HEK293 (cell line): Measurements from ENCODE around the gene GJC2.

Experiments
- CTCF ChIA-PET: fragments of 350-600 bp; formaldehyde crosslinking; extraction: SDS; loops from one replicate; lab custom pipeline; 2021; ENCODE audit warnings: antibody characterized with exemption; lab: Yijun Ruan, JAX
- POLR2A ChIA-PET: fragments of 300-600 bp; formaldehyde crosslinking; extraction: SDS; loops from one replicate; lab custom pipeline; 2020; ENCODE audit warnings: antibody characterized with exemption, inconsistent platforms; lab: Yijun Ruan, JAX
- H3K27ac ChIP-seq: fragments of 200-500 bp; sonication (Bioruptor generic); 2 replicates; pipeline ENCODE4 v1.5.1; 2014; ENCODE audit warnings: low read depth, low read length, control low read depth, inconsistent platforms; ENCODE audit errors: extremely low read depth
- H3K36me3 ChIP-seq, 2 experiments: fragments of 200-500 bp in 1 of 2; sonication (Bioruptor generic) in 1 of 2; 1 replicate in 1 of 2; 2 replicates in 1 of 2; pipeline ENCODE4 v1.5.1; 2014 to 2017; ENCODE audit warnings: inconsistent platforms in 2 of 2, low read length in 2 of 2; ENCODE audit not compliant: control insufficient read depth in 2 of 2, insufficient read depth in 1 of 2
- H3K4me1 ChIP-seq: fragments of 200-500 bp; sonication (Bioruptor generic); 2 replicates; pipeline ENCODE4 v1.5.1; 2014; ENCODE audit warnings: mild to moderate bottlenecking, low read length, inconsistent platforms; ENCODE audit not compliant: control insufficient read depth, insufficient read depth
- H3K4me3 ChIP-seq: 2 replicates; pipeline ENCODE4 v1.5.1; 2011; ENCODE audit warnings: low read depth, mild to moderate bottlenecking, control low read depth, low read length, moderate library complexity
- H3K9me3 ChIP-seq: fragments of 200-500 bp; sonication (Bioruptor generic); 2 replicates; pipeline ENCODE4 v1.5.1; 2014; ENCODE audit warnings: low read depth, low read length, inconsistent platforms; ENCODE audit not compliant: control insufficient read depth, insufficient read depth
- HOXD13 ChIP-seq: sonication (generic); formaldehyde crosslinking; IDR thresholded peaks from 2 replicates; pipeline ENCODE4 v1.8.0; 2022; ENCODE audit warnings: missing genetic modification reagents, borderline replicate concordance
- KLF8 ChIP-seq: fragments of 450-650 bp; formaldehyde crosslinking; IDR thresholded peaks from 2 replicates; pipeline ENCODE4 v1.5.1; 2016; ENCODE audit warnings: missing biosample characterization, missing genetic modification characterization
- SETDB1 ChIP-seq: IDR thresholded peaks from one replicate; pipeline ENCODE4 v1.6.1; 2017; ENCODE audit warnings: mild to moderate bottlenecking, low read length, moderate library complexity, mixed read lengths; ENCODE audit not compliant: insufficient read length
- ZBTB1 ChIP-seq: fragments of 450-650 bp; formaldehyde crosslinking; IDR thresholded peaks from 2 replicates; pipeline ENCODE4 v1.5.1; 2016; ENCODE audit warnings: missing biosample characterization, missing genetic modification characterization
- ZBTB17 ChIP-seq: fragments of 450-650 bp; formaldehyde crosslinking; IDR thresholded peaks from 2 replicates; pipeline ENCODE4 v1.5.1; 2016; ENCODE audit warnings: missing biosample characterization, missing genetic modification characterization
- ZFP3 ChIP-seq: fragments of 450-650 bp; formaldehyde crosslinking; IDR thresholded peaks from 2 replicates; pipeline ENCODE4 v1.5.1; 2016; ENCODE audit warnings: low read depth, missing biosample characterization, missing genetic modification characterization
- ZNF112 ChIP-seq: fragments of 450-650 bp; formaldehyde crosslinking; IDR thresholded peaks from 2 replicates; pipeline ENCODE4 v1.5.0; 2017; ENCODE audit warnings: missing biosample characterization, missing genetic modification characterization
- ZNF16 ChIP-seq: fragments of 450-650 bp; formaldehyde crosslinking; IDR thresholded peaks from 2 replicates; pipeline ENCODE4 v1.5.1; 2016; ENCODE audit warnings: low read depth, missing biosample characterization, missing genetic modification characterization
- ZNF174 ChIP-seq: fragments of 450-650 bp; formaldehyde crosslinking; IDR thresholded peaks from 2 replicates; pipeline ENCODE4 v1.5.0; 2017; ENCODE audit warnings: missing biosample characterization, mild to moderate bottlenecking, missing genetic modification characterization
- ZNF19 ChIP-seq: fragments of 450-650 bp; formaldehyde crosslinking; IDR thresholded peaks from 2 replicates; pipeline ENCODE4; 2016; ENCODE audit warnings: missing biosample characterization, missing genetic modification characterization, low read depth
- ZNF2 ChIP-seq: fragments of 450-650 bp; formaldehyde crosslinking; IDR thresholded peaks from 2 replicates; pipeline ENCODE4 v1.5.1; 2016; ENCODE audit warnings: missing biosample characterization, missing genetic modification characterization
- ZNF37A ChIP-seq: fragments of 450-650 bp; IDR thresholded peaks from 2 replicates; pipeline ENCODE4 v1.5.1; 2018; ENCODE audit warnings: missing biosample characterization, missing genetic modification characterization
- ZNF514 ChIP-seq: fragments of 450-650 bp; formaldehyde crosslinking; IDR thresholded peaks from 2 replicates; pipeline ENCODE4 v1.5.1; 2016; ENCODE audit warnings: missing biosample characterization, missing genetic modification characterization
- ZNF530 ChIP-seq: fragments of 450-650 bp; formaldehyde crosslinking; IDR thresholded peaks from 2 replicates; pipeline ENCODE4 v1.5.1; 2016; ENCODE audit warnings: low read depth, missing biosample characterization, missing genetic modification characterization
- ZNF624 ChIP-seq: fragments of 450-650 bp; formaldehyde crosslinking; IDR thresholded peaks from 2 replicates; pipeline ENCODE4 v1.5.1; 2017; ENCODE audit warnings: missing biosample characterization, missing genetic modification characterization
- ZNF626 ChIP-seq: fragments of 450-650 bp; sonication (Bioruptor Pico); formaldehyde crosslinking; IDR thresholded peaks from 2 replicates; pipeline ENCODE4 v1.5.1; 2018; ENCODE audit warnings: missing biosample characterization, missing genetic modification characterization, inconsistent platforms
- ZNF76 ChIP-seq: fragments of 450-650 bp; formaldehyde crosslinking; IDR thresholded peaks from 2 replicates; pipeline ENCODE4; 2016; ENCODE audit warnings: low read depth, missing biosample characterization, missing genetic modification characterization, borderline replicate concordance
- ZNF777 ChIP-seq: fragments of 450-650 bp; formaldehyde crosslinking; IDR thresholded peaks from 2 replicates; pipeline ENCODE4 v1.5.1; 2017; ENCODE audit warnings: missing biosample characterization, missing genetic modification characterization, borderline replicate concordance
- ZSCAN16 ChIP-seq: fragments of 450-650 bp; formaldehyde crosslinking; IDR thresholded peaks from 2 replicates; pipeline ENCODE4 v1.5.1; 2016; ENCODE audit warnings: missing biosample characterization, missing genetic modification characterization
- TF ChIP-seq, protein P1 (sequence below): fragments of 450-650 bp; formaldehyde crosslinking; IDR thresholded peaks from 2 replicates; pipeline ENCODE4 v1.5.1; 2016; ENCODE audit warnings: missing biosample characterization, missing genetic modification characterization, borderline replicate concordance
- TF ChIP-seq, protein P2 (sequence below): fragments of 450-650 bp; formaldehyde crosslinking; IDR thresholded peaks from 2 replicates; pipeline ENCODE4 v1.5.1; 2016; ENCODE audit warnings: missing biosample characterization, missing genetic modification characterization
- TF ChIP-seq, protein P3 (sequence below): fragments of 450-650 bp; formaldehyde crosslinking; IDR thresholded peaks from 2 replicates; pipeline ENCODE4 v1.5.1; 2016; ENCODE audit warnings: missing biosample characterization, missing genetic modification characterization
- TF ChIP-seq, protein P4 (sequence below): fragments of 450-650 bp; formaldehyde crosslinking; IDR thresholded peaks from 2 replicates; pipeline ENCODE4 v1.5.1; 2016; ENCODE audit warnings: missing biosample characterization, missing genetic modification characterization

GJC2 gene

DNA sequence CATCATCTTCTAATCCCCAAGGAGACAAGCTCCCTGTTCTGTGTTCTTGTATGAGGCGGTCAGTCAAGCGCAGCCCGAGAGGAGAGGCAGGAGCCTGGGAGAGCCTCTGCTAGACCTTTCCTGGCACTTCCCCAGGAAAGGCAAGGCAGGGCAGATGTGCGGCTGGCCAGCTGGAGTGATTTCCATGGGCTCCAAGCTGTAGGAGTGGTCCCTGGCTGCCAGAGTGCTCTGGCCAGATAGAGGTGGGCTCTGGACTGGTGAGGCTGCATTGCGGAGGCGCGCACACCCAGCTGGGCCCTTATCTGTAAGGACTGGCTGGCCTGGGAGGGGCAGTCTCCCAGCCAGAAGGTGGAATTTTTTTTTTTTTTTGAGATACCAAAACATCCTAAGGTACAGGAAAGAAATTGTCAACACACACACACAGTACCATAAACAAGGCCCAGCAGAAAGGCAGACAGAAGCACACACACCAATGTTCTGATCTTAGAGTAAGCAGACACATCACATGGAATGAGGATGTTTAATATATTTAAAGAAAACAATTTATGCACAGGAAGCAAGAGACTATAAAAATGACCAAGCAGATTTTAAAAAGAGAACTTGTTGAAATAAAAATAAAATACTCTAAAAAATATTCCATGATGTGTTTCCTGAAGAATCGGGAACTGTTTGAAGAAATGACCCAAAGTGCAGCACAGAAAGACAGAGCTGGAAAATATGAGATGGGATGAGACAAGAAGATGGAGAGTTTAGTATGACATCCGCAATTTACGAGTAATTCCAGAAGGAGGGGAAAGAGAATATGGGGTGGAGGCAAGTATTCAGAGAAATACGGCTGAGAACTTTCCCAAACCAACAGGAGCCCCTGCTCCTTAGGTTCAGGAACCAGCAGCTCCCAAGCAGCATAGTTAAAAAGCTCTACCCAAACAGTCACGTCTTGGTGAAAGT, 29.3 kb downstream of the GJC2 start (continued):
- no peak for TF ChIP-seq ZNF777 (tag by site-specific recombination)
- TF ChIP-seq, protein P1, sequence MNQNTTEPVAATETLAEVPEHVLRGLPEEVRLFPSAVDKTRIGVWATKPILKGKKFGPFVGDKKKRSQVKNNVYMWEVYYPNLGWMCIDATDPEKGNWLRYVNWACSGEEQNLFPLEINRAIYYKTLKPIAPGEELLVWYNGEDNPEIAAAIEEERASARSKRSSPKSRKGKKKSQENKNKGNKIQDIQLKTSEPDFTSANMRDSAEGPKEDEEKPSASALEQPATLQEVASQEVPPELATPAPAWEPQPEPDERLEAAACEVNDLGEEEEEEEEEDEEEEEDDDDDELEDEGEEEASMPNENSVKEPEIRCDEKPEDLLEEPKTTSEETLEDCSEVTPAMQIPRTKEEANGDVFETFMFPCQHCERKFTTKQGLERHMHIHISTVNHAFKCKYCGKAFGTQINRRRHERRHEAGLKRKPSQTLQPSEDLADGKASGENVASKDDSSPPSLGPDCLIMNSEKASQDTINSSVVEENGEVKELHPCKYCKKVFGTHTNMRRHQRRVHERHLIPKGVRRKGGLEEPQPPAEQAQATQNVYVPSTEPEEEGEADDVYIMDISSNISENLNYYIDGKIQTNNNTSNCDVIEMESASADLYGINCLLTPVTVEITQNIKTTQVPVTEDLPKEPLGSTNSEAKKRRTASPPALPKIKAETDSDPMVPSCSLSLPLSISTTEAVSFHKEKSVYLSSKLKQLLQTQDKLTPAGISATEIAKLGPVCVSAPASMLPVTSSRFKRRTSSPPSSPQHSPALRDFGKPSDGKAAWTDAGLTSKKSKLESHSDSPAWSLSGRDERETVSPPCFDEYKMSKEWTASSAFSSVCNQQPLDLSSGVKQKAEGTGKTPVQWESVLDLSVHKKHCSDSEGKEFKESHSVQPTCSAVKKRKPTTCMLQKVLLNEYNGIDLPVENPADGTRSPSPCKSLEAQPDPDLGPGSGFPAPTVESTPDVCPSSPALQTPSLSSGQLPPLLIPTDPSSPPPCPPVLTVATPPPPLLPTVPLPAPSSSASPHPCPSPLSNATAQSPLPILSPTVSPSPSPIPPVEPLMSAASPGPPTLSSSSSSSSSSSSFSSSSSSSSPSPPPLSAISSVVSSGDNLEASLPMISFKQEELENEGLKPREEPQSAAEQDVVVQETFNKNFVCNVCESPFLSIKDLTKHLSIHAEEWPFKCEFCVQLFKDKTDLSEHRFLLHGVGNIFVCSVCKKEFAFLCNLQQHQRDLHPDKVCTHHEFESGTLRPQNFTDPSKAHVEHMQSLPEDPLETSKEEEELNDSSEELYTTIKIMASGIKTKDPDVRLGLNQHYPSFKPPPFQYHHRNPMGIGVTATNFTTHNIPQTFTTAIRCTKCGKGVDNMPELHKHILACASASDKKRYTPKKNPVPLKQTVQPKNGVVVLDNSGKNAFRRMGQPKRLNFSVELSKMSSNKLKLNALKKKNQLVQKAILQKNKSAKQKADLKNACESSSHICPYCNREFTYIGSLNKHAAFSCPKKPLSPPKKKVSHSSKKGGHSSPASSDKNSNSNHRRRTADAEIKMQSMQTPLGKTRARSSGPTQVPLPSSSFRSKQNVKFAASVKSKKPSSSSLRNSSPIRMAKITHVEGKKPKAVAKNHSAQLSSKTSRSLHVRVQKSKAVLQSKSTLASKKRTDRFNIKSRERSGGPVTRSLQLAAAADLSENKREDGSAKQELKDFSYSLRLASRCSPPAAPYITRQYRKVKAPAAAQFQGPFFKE (tag by site-specific recombination): no peak
- no peak for TF ChIP-seq ZNF626 (tag by site-specific recombination)
- TF ChIP-seq, protein P2, sequence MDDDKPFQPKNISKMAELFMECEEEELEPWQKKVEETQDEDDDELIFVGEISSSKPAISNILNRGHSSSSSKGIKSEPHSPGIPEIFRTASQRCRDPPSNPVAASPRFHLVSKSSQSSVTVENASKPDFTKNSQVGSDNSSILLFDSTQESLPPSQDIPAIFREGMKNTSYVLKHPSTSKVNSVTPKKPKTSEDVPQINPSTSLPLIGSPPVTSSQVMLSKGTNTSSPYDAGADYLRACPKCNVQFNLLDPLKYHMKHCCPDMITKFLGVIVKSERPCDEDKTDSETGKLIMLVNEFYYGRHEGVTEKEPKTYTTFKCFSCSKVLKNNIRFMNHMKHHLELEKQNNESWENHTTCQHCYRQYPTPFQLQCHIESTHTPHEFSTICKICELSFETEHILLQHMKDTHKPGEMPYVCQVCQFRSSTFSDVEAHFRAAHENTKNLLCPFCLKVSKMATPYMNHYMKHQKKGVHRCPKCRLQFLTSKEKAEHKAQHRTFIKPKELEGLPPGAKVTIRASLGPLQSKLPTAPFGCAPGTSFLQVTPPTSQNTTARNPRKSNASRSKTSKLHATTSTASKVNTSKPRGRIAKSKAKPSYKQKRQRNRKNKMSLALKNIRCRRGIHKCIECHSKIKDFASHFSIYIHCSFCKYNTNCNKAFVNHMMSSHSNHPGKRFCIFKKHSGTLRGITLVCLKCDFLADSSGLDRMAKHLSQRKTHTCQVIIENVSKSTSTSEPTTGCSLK (tag by site-specific recombination): no peak
- TF ChIP-seq, protein P3, sequence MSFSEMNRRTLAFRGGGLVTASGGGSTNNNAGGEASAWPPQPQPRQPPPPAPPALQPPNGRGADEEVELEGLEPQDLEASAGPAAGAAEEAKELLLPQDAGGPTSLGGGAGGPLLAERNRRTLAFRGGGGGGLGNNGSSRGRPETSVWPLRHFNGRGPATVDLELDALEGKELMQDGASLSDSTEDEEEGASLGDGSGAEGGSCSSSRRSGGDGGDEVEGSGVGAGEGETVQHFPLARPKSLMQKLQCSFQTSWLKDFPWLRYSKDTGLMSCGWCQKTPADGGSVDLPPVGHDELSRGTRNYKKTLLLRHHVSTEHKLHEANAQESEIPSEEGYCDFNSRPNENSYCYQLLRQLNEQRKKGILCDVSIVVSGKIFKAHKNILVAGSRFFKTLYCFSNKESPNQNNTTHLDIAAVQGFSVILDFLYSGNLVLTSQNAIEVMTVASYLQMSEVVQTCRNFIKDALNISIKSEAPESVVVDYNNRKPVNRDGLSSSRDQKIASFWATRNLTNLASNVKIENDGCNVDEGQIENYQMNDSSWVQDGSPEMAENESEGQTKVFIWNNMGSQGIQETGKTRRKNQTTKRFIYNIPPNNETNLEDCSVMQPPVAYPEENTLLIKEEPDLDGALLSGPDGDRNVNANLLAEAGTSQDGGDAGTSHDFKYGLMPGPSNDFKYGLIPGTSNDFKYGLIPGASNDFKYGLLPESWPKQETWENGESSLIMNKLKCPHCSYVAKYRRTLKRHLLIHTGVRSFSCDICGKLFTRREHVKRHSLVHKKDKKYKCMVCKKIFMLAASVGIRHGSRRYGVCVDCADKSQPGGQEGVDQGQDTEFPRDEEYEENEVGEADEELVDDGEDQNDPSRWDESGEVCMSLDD (tag by site-specific recombination): no peak
- no peak for TF ChIP-seq ZBTB1
- no peak for TF ChIP-seq ZNF76 (tag by site-specific recombination)

DNA sequence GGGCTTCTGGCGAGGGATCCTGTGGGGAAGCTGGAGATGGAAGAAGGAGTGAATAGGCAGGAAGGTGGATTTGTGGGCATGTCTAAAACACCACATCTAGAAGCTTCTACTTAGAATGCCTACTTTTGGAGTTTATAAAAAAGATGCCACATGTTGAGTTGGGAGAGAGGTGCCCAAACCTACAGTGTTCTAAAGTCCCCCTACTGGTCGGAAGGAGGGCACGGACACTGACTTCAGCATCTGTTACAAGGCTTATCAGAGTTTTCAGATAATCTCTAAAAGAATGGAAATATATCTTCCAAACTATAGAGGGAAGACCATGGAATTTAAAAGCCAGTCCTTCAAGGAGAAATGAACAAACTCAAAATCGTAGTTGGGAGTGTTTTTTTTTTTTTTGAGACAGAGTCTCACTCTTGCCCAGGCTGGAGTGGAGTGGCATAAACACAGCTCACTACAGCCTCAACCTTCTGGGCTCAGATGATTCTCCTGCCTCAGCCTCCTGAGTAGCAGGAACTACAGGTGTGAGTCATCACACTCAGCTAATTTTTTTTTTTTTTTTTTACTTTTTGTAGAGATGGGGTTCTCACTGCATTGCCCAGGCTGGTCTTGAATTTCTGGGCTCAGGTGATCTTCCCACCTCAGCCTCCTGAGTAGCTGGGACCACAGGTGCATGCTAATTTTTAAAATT, 30.7 kb downstream of the GJC2 start:
- ChIA-PET POLR2A (interaction anchor here (0.6 kb wide), 1 partner anchor 1476 kb away, joined by 3 read pairs; no protein-coding TSS in a partner anchor), CTCF (interaction anchor here (0.6 to 2.0 kb wide), 7 partner anchors 9 to 1437 kb away, joined by 3 to 9 read pairs (median 5); partner anchors contain the start of gene IBA57)
- no peaks in the 10 kb centered on the region for H3K36me3 ChIP-seq
- no peak overlapping the region for H3K4me3 ChIP-seq
- H3K4me1 ChIP-seq: no peaks in the 10 kb centered on the region
- no peaks in the 10 kb centered on the region for H3K9me3 ChIP-seq
- no peak overlapping the region for H3K27ac ChIP-seq
- no peak for TF ChIP-seq ZNF624 (tag by site-specific recombination)
- TF ChIP-seq ZNF514: no peak
- TF ChIP-seq, protein P4, sequence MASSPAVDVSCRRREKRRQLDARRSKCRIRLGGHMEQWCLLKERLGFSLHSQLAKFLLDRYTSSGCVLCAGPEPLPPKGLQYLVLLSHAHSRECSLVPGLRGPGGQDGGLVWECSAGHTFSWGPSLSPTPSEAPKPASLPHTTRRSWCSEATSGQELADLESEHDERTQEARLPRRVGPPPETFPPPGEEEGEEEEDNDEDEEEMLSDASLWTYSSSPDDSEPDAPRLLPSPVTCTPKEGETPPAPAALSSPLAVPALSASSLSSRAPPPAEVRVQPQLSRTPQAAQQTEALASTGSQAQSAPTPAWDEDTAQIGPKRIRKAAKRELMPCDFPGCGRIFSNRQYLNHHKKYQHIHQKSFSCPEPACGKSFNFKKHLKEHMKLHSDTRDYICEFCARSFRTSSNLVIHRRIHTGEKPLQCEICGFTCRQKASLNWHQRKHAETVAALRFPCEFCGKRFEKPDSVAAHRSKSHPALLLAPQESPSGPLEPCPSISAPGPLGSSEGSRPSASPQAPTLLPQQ (tag by site-specific recombination): no peak
- TF ChIP-seq ZNF174 (tag by site-specific recombination): no peak
- no peak for TF ChIP-seq ZNF19 (tag by site-specific recombination)
- TF ChIP-seq ZNF2: no peak
- TF ChIP-seq KLF8: 0 out of 2 replicates have a peak, but pooled peaks have one; percentile 8
- TF ChIP-seq HOXD13 (CRISPR knock-in tag): no peak
- no peak for TF ChIP-seq ZSCAN16
- TF ChIP-seq ZNF530 (tag by site-specific recombination): no peak
- TF ChIP-seq ZNF16 (tag by site-specific recombination): no peak
- no peak for TF ChIP-seq ZFP3 (tag by site-specific recombination)
- no peak for TF ChIP-seq ZNF112 (tag by site-specific recombination)
- peak; percentile 50 for TF ChIP-seq SETDB1
- TF ChIP-seq ZNF37A: no peak
- no peak for TF ChIP-seq ZBTB17 (tag by site-specific recombination)
